ENCODE data around the gene AREL1.

GRCh38 chr14:74649167-74649566 lies 63.7 kb downstream of the AREL1 start:
- no peak for TF ChIP-seq CTCF (IDR thresholded peaks at IDR 0.05)
- TF ChIP-seq POLR2A (IDR thresholded peaks at IDR 0.05) = no peak
- TF ChIP-seq EP300 (IDR thresholded peaks at IDR 0.05) = no peak

All from ovary (tissue), 3 donors.